ENCODE data around the gene HDAC7.
A peak's percentile ranks its signal among the peaks of the same experiment; 100 is the strongest.

Gene HDAC7

GRCh38 chr12:47758834-47759690, 60.6 kb downstream of the HDAC7 start, which contains the start of gene RAPGEF3:
TSS of gene RAPGEF3 (minus strand) at chr12:47758880. CDS start at chr12:47758556, 324 bp downstream.
- peak; percentile 88 for DNase-seq (ENCODE audit: low spot score)

GRCh38 chr12:47758584-47758833, 61.2 kb downstream of the HDAC7 start:
- DNase-seq (ENCODE audit: low spot score) = no peak

GRCh38 chr12:47757840-47758583, 61.7 kb downstream of the HDAC7 start:
- peak; percentile 53 for DNase-seq (ENCODE audit: low spot score)

- no peak for DNase-seq (ENCODE audit: low spot score)
These were observed 62.3 kb downstream of the HDAC7 start for GRCh38 chr12:47757364-47757839.

- DNase-seq (ENCODE audit: low spot score) = peak; percentile 56
These were observed 63.8 kb downstream of the HDAC7 start for GRCh38 chr12:47755655-47756562.

- peak; percentile 57 for DNase-seq (ENCODE audit: low spot score)
These were observed 64.8 kb downstream of the HDAC7 start for GRCh38 chr12:47754881-47755280.

GRCh38 chr12:47754126-47754525, 65.6 kb downstream of the HDAC7 start:
- no peak for DNase-seq (ENCODE audit: low spot score)

- peak; percentile 50 for DNase-seq (ENCODE audit: low spot score)
These were observed 66.4 kb downstream of the HDAC7 start for GRCh38 chr12:47753021-47754001.

GRCh38 chr12:47752552-47752951, 67.2 kb downstream of the HDAC7 start:
- no peak for DNase-seq (ENCODE audit: low spot score)

GRCh38 chr12:47752121-47752520, 67.6 kb downstream of the HDAC7 start:
- no peak for DNase-seq (ENCODE audit: low spot score)

GRCh38 chr12:47751561-47751960, 68.1 kb downstream of the HDAC7 start:
- DNase-seq (ENCODE audit: low spot score) = no peak

- DNase-seq (ENCODE audit: low spot score) = no peak
These were observed 68.7 kb downstream of the HDAC7 start for GRCh38 chr12:47750916-47751470.

GRCh38 chr12:47750229-47750798, 69.4 kb downstream of the HDAC7 start:
- no peak for DNase-seq (ENCODE audit: low spot score)

GRCh38 chr12:47748899-47749298, 70.8 kb downstream of the HDAC7 start:
- DNase-seq (ENCODE audit: low spot score) = no peak

GRCh38 chr12:47748507-47748828, 71.2 kb downstream of the HDAC7 start:
- no peak for DNase-seq (ENCODE audit: low spot score)

GRCh38 chr12:47747596-47748506, 71.9 kb downstream of the HDAC7 start:
- DNase-seq (ENCODE audit: low spot score) = no peak

- no peak for DNase-seq (ENCODE audit: low spot score)
These were observed 72.6 kb downstream of the HDAC7 start for GRCh38 chr12:47747126-47747525.

- DNase-seq (ENCODE audit: low spot score) = no peak
These were observed 73.2 kb downstream of the HDAC7 start for GRCh38 chr12:47746523-47746922.

GRCh38 chr12:47746073-47746472, 73.6 kb downstream of the HDAC7 start:
- DNase-seq (ENCODE audit: low spot score) = no peak

Data from pons (tissue), 1 donor.